Measurements from ENCODE around the gene NAALADL2. TPM values are rescaled to one million over a fixed set of nuclear protein-coding genes. Genes with fewer than 3 reads are reported as not detected.

The NAALADL2 gene
- total and polyA plus RNA-seq, 2 donors (not counting 3 experiments of a cell fraction or from before 2014, with no cell fraction given), result 1.1 to 4.0 TPM

DNA sequence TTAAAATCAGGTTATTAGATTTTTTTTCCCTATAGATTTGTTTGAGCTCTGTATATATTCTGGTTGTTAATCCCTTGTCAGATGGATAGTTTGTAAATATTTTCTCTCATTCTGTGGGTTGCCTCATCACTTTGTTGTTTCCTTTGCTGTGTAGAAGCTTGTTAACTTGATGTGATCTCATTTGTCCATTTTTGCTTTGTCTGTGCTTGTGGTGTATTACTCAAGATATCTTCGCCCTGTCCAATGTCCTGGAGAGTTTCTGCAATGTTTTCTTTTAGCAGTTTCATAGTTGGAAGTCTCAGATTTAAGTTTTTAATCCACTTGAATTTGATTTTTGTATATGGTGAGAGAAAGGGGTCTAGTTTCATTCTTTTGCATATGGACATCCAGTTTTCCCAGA lies 699.1 kb downstream of the NAALADL2 start:
- FAIRE-seq (no peak), DNase-seq (ENCODE audit: low read depth, low spot score) (no peak)
- Histone ChIP-seq H3K9ac (replicated peaks; ENCODE audit: extremely low read depth, insufficient read depth, low read length) (no peak overlapping the region), H3K27ac (ENCODE audit: insufficient read depth, low read depth, low read length) (no peak overlapping the region), H3K9me3 (replicated peaks; ENCODE audit: control insufficient read depth, insufficient read depth, low read length) (no peaks in the 10 kb centered on the region), H3K4me3 (replicated peaks in 1 of 3; ENCODE audit: insufficient read depth in 1 of 3, low read depth in 1 of 3, low read length in 3 of 3) (no peak overlapping the region), H2AFZ (ENCODE audit: low read depth, low read length) (no peak overlapping the region), H3K36me3 (ENCODE audit: control insufficient read depth in 2 of 2, extremely low read depth in 1 of 2, insufficient read depth in 2 of 2, low read length in 2 of 2) (no peaks in the 10 kb centered on the region), H3K79me2 (ENCODE audit: control insufficient read depth, insufficient read depth, low read length) (no peaks in the 10 kb centered on the region), H3K4me1 (ENCODE audit: control insufficient read depth, extremely low read depth, insufficient read depth, low read length) (no peaks in the 10 kb centered on the region), H3K9me1 (replicated peaks; ENCODE audit: control insufficient read depth, extremely low read depth, insufficient read depth, low read length) (no peaks in the 10 kb centered on the region), H3K4me2 (ENCODE audit: insufficient read depth, low read length) (no peak overlapping the region), H3K27me3 (ENCODE audit: control insufficient read depth in 2 of 2, insufficient read depth in 2 of 2, low read length in 2 of 2) (no peaks in the 10 kb centered on the region), H4K20me1 (replicated peaks; ENCODE audit: control insufficient read depth, extremely low read depth, insufficient read depth, low read length) (no peaks in the 10 kb centered on the region)
- CTCF ChIA-PET, result interaction anchor here (0.7 kb wide), 1 partner anchor 289 kb away, joined by 3 read pairs; no protein-coding TSS in a partner anchor
- intact Hi-C loops (cut with micrococcal nuclease) (no loop called here), dilution Hi-C loops (cut with MboI; ENCODE audit: extremely low pct_ligation_motif_present, low sequenced_read_pairs) (no loop called here)
- BruUV-seq (replicated peaks), result no TSS peak
- TF ChIP-seq POLR2A (IDR thresholded peaks at IDR 0.05; ENCODE audit: low read depth, low read length), result no peak
- TF ChIP-seq POLR2AphosphoS5 (IDR thresholded peaks at IDR 0.05; ENCODE audit: insufficient read depth, low read depth, low read length), result no peak
- TF ChIP-seq GATA2 (IDR thresholded peaks at IDR 0.05; ENCODE audit: insufficient read depth, insufficient read length, low read depth, low read length), result no peak
- TF ChIP-seq JUN (IDR thresholded peaks at IDR 0.05; ENCODE audit: borderline replicate concordance, insufficient read depth, insufficient read length, low read depth), result no peak
- no peak for TF ChIP-seq MYC (IDR thresholded peaks at IDR 0.05; ENCODE audit: low read depth, low read length)
- TF ChIP-seq FOS (IDR thresholded peaks at IDR 0.05; ENCODE audit: borderline replicate concordance, insufficient read depth, low read length), result no peak
- POLR2A ChIA-PET, result no interaction called here

DNA sequence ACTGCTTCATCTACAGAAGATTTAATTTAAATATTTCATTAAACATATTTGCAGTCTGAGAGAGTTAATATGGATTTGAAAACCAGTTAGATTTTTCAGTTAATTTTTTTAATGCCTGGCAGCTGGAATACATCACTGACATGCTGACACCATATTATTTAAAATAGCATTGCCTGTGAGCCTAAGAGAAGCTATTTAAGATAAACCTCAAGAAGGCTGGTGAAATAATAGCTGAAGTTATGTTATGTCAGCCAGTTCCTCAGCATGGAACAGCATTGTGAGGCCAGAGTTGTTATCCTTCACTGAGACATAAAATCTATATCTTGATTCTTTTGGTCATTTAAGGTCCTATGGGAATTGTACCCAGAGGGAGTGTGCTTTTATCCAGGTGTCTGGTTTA lies 705.2 kb downstream of the NAALADL2 start:
- no peak for TF ChIP-seq JUN (IDR thresholded peaks at IDR 0.05; ENCODE audit: borderline replicate concordance, insufficient read depth, insufficient read length, low read depth)
- Histone ChIP-seq H3K9ac (replicated peaks; ENCODE audit: extremely low read depth, insufficient read depth, low read length) (no peak overlapping the region), H4K20me1 (replicated peaks; ENCODE audit: control insufficient read depth, extremely low read depth, insufficient read depth, low read length) (no peaks in the 10 kb centered on the region), H3K36me3 (ENCODE audit: control insufficient read depth in 2 of 2, extremely low read depth in 1 of 2, insufficient read depth in 2 of 2, low read length in 2 of 2) (no peaks in the 10 kb centered on the region), H3K9me1 (replicated peaks; ENCODE audit: control insufficient read depth, extremely low read depth, insufficient read depth, low read length) (no peaks in the 10 kb centered on the region), H3K4me3 (replicated peaks in 1 of 3; ENCODE audit: insufficient read depth in 1 of 3, low read depth in 1 of 3, low read length in 3 of 3) (no peak overlapping the region), H3K9me3 (replicated peaks; ENCODE audit: control insufficient read depth, insufficient read depth, low read length) (no peaks in the 10 kb centered on the region), H3K27me3 (ENCODE audit: control insufficient read depth in 2 of 2, insufficient read depth in 2 of 2, low read length in 2 of 2) (no peaks in the 10 kb centered on the region), H2AFZ (ENCODE audit: low read depth, low read length) (no peak overlapping the region), H3K4me1 (ENCODE audit: control insufficient read depth, extremely low read depth, insufficient read depth, low read length) (no peaks in the 10 kb centered on the region), H3K79me2 (ENCODE audit: control insufficient read depth, insufficient read depth, low read length) (no peaks in the 10 kb centered on the region), H3K4me2 (ENCODE audit: insufficient read depth, low read length) (no peak overlapping the region), H3K27ac (ENCODE audit: insufficient read depth, low read depth, low read length) (no peak overlapping the region)
- ChIA-PET CTCF (interaction anchor here (1.2 kb wide), 1 partner anchor 8 kb away, joined by 3 read pairs; no protein-coding TSS in a partner anchor), POLR2A (no interaction called here)
- intact Hi-C loops (cut with micrococcal nuclease) (no loop called here), dilution Hi-C loops (cut with MboI; ENCODE audit: extremely low pct_ligation_motif_present, low sequenced_read_pairs) (no loop called here)
- DNase-seq (ENCODE audit: low read depth, low spot score) (no peak), FAIRE-seq (no peak)
- BruUV-seq (replicated peaks), result no TSS peak

Measured in endothelial cell of umbilical vein (primary cell).